WERI-Rb-1 (cell line): Measurements from ENCODE around the gene UST.

Experiments used
- DNase-seq: peaks from one replicate; pipeline ENCODE4 v3.0.0-alpha.2; 2020
- H3K27ac ChIP-seq: fragments of 250-450 bp; sonication (Bioruptor Pico); 2 replicates; pipeline ENCODE4 v1.5.1; 2020; ENCODE audit warnings: mild to moderate bottlenecking, moderate library complexity
- H3K27me3 ChIP-seq: fragments of 250-450 bp; sonication (Bioruptor Pico); 2 replicates; pipeline ENCODE4 v1.5.1; 2021; ENCODE audit warnings: mild to moderate bottlenecking, low read depth, moderate library complexity; ENCODE audit not compliant: insufficient read depth, severe bottlenecking
- H3K36me3 ChIP-seq: fragments of 250-450 bp; sonication (Bioruptor Pico); 2 replicates; pipeline ENCODE4 v1.5.1; 2020; ENCODE audit warnings: mild to moderate bottlenecking, moderate library complexity
- H3K4me3 ChIP-seq: 2 replicates; pipeline ENCODE4 v1.5.1; 2011; ENCODE audit warnings: low read depth, mild to moderate bottlenecking, control low read depth, low read length
- H3K9me3 ChIP-seq: fragments of 250-450 bp; sonication (Bioruptor Pico); 2 replicates; pipeline ENCODE4 v1.5.1; 2021; ENCODE audit warnings: mild to moderate bottlenecking, moderate library complexity; ENCODE audit not compliant: severe bottlenecking
- CTCF ChIP-seq: IDR thresholded peaks from 2 replicates; pipeline ENCODE4 v1.5.1; 2011; ENCODE audit warnings: low read depth, mild to moderate bottlenecking, control low read depth, inconsistent platforms, low read length

Gene UST

GRCh38 chr6:149028767-149029405, 282.1 kb downstream of the UST start:
- Histone ChIP-seq H3K4me3 (no peak overlapping the region), H3K9me3 (no peaks in the 10 kb centered on the region), H3K27ac (no peak overlapping the region), H3K27me3 (no peaks in the 10 kb centered on the region), H3K36me3 (no peaks in the 10 kb centered on the region)
- DNase-seq, result peak; percentile 59
- peak; percentile 29; the same call in 1 of the 2 replicates for TF ChIP-seq CTCF

- Histone ChIP-seq H3K9me3 (no peaks in the 10 kb centered on the region), H3K36me3 (no peaks in the 10 kb centered on the region), H3K27me3 (no peaks in the 10 kb centered on the region), H3K27ac (no peak overlapping the region), H3K4me3 (no peak overlapping the region)
- DNase-seq, result no peak
- TF ChIP-seq CTCF, result no peak
Observed at GRCh38 chr6:149031201-149031858, 284.5 kb downstream of the UST start.

GRCh38 chr6:149031859-149032598, 285.2 kb downstream of the UST start:
- no peak for DNase-seq
- H3K4me3 ChIP-seq, result no peak overlapping the region
- H3K27ac ChIP-seq, result no peak overlapping the region

GRCh38 chr6:149032599-149033405, 286.0 kb downstream of the UST start:
- no peaks in the 10 kb centered on the region for H3K9me3 ChIP-seq
- H3K36me3 ChIP-seq, result no peaks in the 10 kb centered on the region
- no peak for DNase-seq
- H3K27ac ChIP-seq, result no peak overlapping the region
- no peak for TF ChIP-seq CTCF
- H3K27me3 ChIP-seq, result no peaks in the 10 kb centered on the region
- H3K4me3 ChIP-seq, result no peak overlapping the region

More at GRCh38 chr6:149031859-149032598, 285.2 kb downstream of the UST start:
- Histone ChIP-seq H3K9me3 (no peaks in the 10 kb centered on the region), H3K27me3 (no peaks in the 10 kb centered on the region), H3K36me3 (no peaks in the 10 kb centered on the region)
- TF ChIP-seq CTCF, result no peak

GRCh38 chr6:149033454-149033853, 286.6 kb downstream of the UST start:
- H3K27me3 ChIP-seq, result no peaks in the 10 kb centered on the region
- TF ChIP-seq CTCF, result no peak
- H3K27ac ChIP-seq, result no peak overlapping the region
- no peaks in the 10 kb centered on the region for H3K36me3 ChIP-seq
- H3K4me3 ChIP-seq, result no peak overlapping the region
- no peaks in the 10 kb centered on the region for H3K9me3 ChIP-seq
- DNase-seq, result no peak
